Measurements from ENCODE around the gene PRKG1.
"Not testable (repeated sequence)": the region's sequence is repeated elsewhere in the genome, so short reads cannot be mapped to it uniquely, and the experiment has no call there.

The PRKG1 gene

GRCh38 chr10:51427758-51428157 lies 353.5 kb downstream of the PRKG1 start:
- in situ Hi-C loops (cut with MboI; ENCODE audit: low pct_unique_long_range_greater_than_20kb, low sequenced_read_pairs), result no loop called here
- no peak for DNase-seq

GRCh38 chr10:51430506-51430905 lies 356.2 kb downstream of the PRKG1 start:
- no peak for DNase-seq
- in situ Hi-C loops (cut with MboI; ENCODE audit: low pct_unique_long_range_greater_than_20kb, low sequenced_read_pairs), result no loop called here

- no peak for DNase-seq
- in situ Hi-C loops (cut with MboI; ENCODE audit: low pct_unique_long_range_greater_than_20kb, low sequenced_read_pairs), result no loop called here
Observed at GRCh38 chr10:51433949-51434475, 359.7 kb downstream of the PRKG1 start.

- no peak for DNase-seq
- in situ Hi-C loops (cut with MboI; ENCODE audit: low pct_unique_long_range_greater_than_20kb, low sequenced_read_pairs), result no loop called here
Observed at GRCh38 chr10:51436805-51437204, 362.5 kb downstream of the PRKG1 start.

- in situ Hi-C loops (cut with MboI; ENCODE audit: low pct_unique_long_range_greater_than_20kb, low sequenced_read_pairs), result no loop called here
- no peak for DNase-seq
Observed at GRCh38 chr10:51439645-51440044, 365.4 kb downstream of the PRKG1 start.

GRCh38 chr10:51445588-51445987 lies 371.3 kb downstream of the PRKG1 start:
- no peak for DNase-seq
- in situ Hi-C loops (cut with MboI; ENCODE audit: low pct_unique_long_range_greater_than_20kb, low sequenced_read_pairs), result no loop called here

GRCh38 chr10:51447119-51447518 lies 372.8 kb downstream of the PRKG1 start:
- in situ Hi-C loops (cut with MboI; ENCODE audit: low pct_unique_long_range_greater_than_20kb, low sequenced_read_pairs), result no loop called here
- DNase-seq, result no peak

- in situ Hi-C loops (cut with MboI; ENCODE audit: low pct_unique_long_range_greater_than_20kb, low sequenced_read_pairs), result not testable (repeated sequence)
Observed at GRCh38 chr10:51455762-51456161, 381.5 kb downstream of the PRKG1 start.

GRCh38 chr10:51459476-51459875 lies 385.2 kb downstream of the PRKG1 start:
- in situ Hi-C loops (cut with MboI; ENCODE audit: low pct_unique_long_range_greater_than_20kb, low sequenced_read_pairs), result no loop called here
- DNase-seq, result no peak

More at GRCh38 chr10:51455762-51456161, 381.5 kb downstream of the PRKG1 start:
- DNase-seq, result not testable (repeated sequence)

- in situ Hi-C loops (cut with MboI; ENCODE audit: low pct_unique_long_range_greater_than_20kb, low sequenced_read_pairs), result no loop called here
- no peak for DNase-seq
Observed at GRCh38 chr10:51462076-51462779, 387.9 kb downstream of the PRKG1 start.

GRCh38 chr10:51468424-51468823 lies 394.1 kb downstream of the PRKG1 start:
- DNase-seq, result no peak

GRCh38 chr10:51469686-51470085 lies 395.4 kb downstream of the PRKG1 start:
- no peak for DNase-seq
- in situ Hi-C loops (cut with MboI; ENCODE audit: low pct_unique_long_range_greater_than_20kb, low sequenced_read_pairs), result no loop called here

More at GRCh38 chr10:51468424-51468823, 394.1 kb downstream of the PRKG1 start:
- in situ Hi-C loops (cut with MboI; ENCODE audit: low pct_unique_long_range_greater_than_20kb, low sequenced_read_pairs), result no loop called here

- DNase-seq, result no peak
- in situ Hi-C loops (cut with MboI; ENCODE audit: low pct_unique_long_range_greater_than_20kb, low sequenced_read_pairs), result no loop called here
Observed at GRCh38 chr10:51471271-51471670, 397.0 kb downstream of the PRKG1 start.

GRCh38 chr10:51472154-51472553 lies 397.9 kb downstream of the PRKG1 start:
- no peak for DNase-seq
- in situ Hi-C loops (cut with MboI; ENCODE audit: low pct_unique_long_range_greater_than_20kb, low sequenced_read_pairs), result no loop called here

- DNase-seq, result no peak
- in situ Hi-C loops (cut with MboI; ENCODE audit: low pct_unique_long_range_greater_than_20kb, low sequenced_read_pairs), result no loop called here
Observed at GRCh38 chr10:51479711-51480110, 405.4 kb downstream of the PRKG1 start.

GRCh38 chr10:51485668-51486067 lies 411.4 kb downstream of the PRKG1 start:
- DNase-seq, result no peak
- in situ Hi-C loops (cut with MboI; ENCODE audit: low pct_unique_long_range_greater_than_20kb, low sequenced_read_pairs), result no loop called here

GRCh38 chr10:51487576-51487975 lies 413.3 kb downstream of the PRKG1 start:
- no peak for DNase-seq
- in situ Hi-C loops (cut with MboI; ENCODE audit: low pct_unique_long_range_greater_than_20kb, low sequenced_read_pairs), result no loop called here

- DNase-seq, result no peak
- in situ Hi-C loops (cut with MboI; ENCODE audit: low pct_unique_long_range_greater_than_20kb, low sequenced_read_pairs), result no loop called here
Observed at GRCh38 chr10:51488766-51489408, 414.6 kb downstream of the PRKG1 start.

- no peak for DNase-seq
- in situ Hi-C loops (cut with MboI; ENCODE audit: low pct_unique_long_range_greater_than_20kb, low sequenced_read_pairs), result no loop called here
Observed at GRCh38 chr10:51498424-51498823, 424.1 kb downstream of the PRKG1 start.

- in situ Hi-C loops (cut with MboI; ENCODE audit: low pct_unique_long_range_greater_than_20kb, low sequenced_read_pairs), result no loop called here
- no peak for DNase-seq
Observed at GRCh38 chr10:51501396-51501795, 427.1 kb downstream of the PRKG1 start.

- no peak for DNase-seq
- in situ Hi-C loops (cut with MboI; ENCODE audit: low pct_unique_long_range_greater_than_20kb, low sequenced_read_pairs), result no loop called here
Observed at GRCh38 chr10:51502124-51502523, 427.8 kb downstream of the PRKG1 start.

Measured in KBM-7 (cell line).